Measurements from ENCODE around the gene TUFM.
"Not testable (repeated sequence)": the region's sequence is repeated elsewhere in the genome, so short reads cannot be mapped to it uniquely, and the experiment has no call there.

TUFM gene

GRCh38 chr16:28846080-28846932, at the start of gene TUFM:
Gene TUFM, minus strand, starts transcription at chr16:28846348. Its CDS starts 79 bp downstream, at chr16:28846269.
- DNase-seq, result peak; percentile 99

GRCh38 chr16:28895609-28896008, 49.5 kb upstream of the TUFM start:
- DNase-seq, result no peak

GRCh38 chr16:28893291-28893690, 47.1 kb upstream of the TUFM start:
- no peak for DNase-seq

DNA sequence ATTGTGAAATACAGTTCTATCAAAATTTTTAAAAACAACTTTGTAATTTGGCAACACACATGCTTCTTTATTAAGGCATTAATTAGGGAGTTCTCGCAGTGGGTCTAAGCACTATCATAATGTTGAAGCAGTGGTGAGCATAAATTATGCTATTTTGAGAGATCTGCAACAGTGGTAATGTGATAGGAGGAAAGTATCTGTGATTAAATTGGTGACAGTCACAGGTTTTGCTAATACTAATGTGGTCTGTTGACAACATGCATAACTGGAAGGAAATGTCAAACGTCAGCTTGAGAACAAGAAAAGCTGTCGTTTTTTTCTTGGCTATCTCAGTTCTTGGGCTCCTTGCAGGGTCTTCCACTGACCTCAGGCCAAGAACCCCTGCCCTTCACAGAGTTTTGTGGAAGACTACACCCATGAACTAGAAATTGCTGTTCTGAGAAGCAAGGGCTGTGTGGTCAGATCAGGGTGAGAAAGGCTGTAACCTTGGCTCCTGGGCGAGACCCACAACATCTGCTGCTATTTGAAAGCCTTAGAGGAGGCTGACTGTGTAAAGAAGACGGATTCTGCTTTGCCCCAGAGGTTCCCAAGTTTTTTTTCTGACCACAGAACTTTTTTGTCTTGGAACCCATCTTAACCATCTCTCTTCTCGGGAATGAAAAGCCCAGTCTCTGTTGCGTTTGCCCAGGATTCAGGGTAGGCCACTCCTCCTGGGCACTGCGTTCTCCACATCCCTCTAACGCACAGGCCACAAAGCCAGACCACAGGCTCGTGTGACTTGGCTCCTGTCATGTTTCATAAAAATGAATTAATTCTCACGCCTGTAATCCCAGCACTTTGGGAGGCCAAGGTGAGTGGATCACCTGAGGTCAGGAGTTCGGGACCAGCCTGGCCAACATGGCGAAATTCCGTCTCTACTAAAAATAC, 46.1 kb upstream of the TUFM start:
- DNase-seq, result no peak

DNA sequence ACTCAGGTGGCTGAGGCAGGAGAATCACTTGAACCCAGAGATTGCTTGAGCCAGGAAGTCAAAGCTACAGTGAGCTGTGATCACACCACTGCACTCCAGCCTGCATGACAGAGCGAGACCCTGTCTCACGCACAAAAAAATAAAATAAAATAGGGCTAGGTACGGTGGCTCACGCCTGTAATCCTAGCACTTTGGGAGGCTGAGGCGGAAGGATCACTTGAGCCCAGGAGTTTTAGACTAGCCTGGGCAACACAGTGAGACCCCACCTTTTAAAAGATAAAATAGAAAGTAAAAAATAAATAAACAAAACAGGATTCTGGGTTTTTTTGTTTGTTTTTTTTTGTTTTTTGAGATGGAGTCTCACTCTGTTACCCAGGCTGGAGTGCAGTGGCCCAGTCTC, 44.2 kb upstream of the TUFM start:
- DNase-seq, result not testable (repeated sequence)

- DNase-seq, result no peak
These were observed 40.8 kb upstream of the TUFM start for GRCh38 chr16:28886945-28887344.

DNA sequence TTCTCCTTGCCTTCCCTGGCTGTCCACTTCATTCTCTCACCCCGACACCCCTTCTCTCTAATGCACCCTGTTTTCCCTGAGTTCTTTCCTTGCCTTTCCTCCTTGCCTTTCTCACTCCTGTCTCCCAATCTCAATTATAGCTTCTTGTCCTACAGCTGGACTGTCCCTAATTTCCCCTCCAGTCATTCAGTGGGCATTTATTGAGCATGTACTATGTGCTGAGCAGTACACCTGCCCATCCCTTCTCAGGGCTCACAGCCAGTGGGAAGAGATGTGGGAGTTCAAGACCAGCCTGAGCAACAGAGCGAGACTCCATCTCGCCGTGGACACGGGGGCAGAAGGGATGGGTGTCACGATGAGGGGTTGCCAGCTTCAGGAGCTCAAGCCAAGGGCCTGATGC, 37.9 kb upstream of the TUFM start:
- DNase-seq, result no peak

DNA sequence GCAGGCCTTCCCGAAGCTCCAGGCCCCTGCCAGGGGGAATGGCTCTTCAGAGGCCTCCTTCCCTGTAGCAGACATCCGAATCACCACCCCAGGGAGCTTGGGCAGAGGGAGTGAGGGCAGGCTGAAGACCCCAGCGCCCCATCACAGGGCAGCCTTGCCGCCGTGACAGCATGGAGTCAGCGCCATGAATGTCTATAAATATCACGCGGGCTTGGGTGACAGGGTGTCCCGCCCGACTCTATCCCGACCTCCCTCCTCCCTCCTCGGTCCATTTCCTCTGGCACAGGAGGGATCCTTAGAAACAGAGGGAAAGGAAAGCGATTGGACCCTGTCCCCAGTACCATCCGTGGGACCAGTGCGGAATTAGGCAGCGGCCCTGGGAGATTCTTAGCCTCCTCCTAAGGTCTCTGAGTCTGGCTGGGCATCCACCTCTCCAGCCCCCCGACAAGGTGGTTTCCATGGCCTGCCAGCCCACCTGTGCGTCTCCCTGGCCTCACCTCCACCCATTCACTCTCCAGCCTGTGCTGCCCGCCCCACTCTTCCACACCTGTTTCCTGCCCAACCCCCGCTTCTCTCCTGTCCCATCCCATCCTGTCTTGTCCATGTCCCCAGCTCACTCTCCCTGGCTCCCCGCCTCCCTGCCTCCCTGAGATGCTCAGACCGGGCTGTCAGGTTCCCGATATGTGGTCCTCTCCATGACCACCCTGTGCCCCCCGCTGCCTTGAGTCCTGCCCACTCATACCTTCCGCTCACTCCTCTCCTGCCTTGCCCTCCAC, 37.3 kb upstream of the TUFM start:
- no peak for DNase-seq

DNA sequence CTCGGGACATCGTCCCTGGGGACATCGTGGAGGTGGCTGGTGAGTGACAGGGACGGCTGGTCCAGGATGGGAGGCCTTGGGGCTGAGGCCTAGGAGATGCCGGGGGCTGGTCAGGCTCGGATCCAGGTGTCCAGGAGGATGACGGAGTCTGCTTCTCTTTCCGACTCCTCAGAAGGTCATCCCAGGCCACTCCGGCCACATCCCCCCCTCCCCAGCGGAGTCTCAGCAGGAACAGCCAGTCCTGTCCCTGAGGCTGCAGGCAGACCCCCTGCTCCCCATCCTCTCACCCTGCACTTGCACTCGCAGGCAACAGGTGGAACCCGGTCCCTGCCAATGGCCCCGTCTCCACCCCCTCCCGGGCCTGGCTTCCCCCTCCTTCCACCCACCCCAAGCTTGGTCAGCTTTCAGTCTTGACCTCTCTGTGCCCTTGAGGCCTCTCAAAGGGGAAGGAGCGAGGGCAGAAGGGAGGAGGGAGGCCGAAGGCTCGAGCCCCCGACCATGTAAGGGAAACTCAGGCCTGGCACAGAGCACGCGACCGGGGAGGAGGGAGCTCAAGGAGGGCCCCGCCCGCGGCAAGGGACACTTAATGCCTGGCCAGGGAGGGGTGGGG, 36.5 kb upstream of the TUFM start:
- no peak for DNase-seq

DNA sequence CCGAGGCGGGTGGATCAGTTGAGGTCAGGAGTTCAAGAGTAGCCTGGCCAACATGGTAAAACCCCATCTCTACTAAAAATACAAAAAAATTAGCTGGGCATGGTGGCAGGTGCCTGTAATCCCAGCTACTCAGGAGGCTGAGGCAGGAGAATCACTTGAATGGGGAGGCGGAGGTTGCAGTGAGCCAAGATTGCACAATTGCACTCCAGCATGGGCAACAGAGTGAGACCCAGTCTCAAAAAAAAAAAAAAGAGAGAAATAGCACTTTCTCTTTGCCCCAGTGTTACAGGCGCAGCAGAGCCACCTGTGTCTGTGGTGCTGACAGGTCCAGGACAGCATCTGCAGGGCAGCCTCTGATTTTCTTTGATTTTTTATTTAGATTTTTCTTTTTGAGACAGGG, 35.4 kb upstream of the TUFM start:
- not testable (repeated sequence) for DNase-seq

DNA sequence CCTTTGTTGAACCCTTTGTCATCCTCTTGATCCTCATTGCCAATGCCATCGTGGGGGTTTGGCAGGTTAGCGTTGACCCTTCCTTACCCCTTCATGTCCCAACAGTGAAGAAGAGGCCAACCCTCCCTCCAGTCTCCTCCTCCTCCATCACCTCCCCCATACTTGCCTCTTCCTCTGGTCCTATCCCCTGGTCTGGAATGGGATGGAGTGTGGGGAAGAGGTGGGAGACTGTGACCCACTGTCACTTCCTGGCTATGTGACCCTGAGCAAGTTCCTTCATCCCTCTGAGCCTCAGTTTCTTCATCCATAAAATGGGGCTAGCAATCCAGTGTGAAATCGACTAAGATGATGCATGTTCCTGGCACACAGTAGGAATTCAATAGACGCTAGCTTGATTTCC, 34.8 kb upstream of the TUFM start:
- no peak for DNase-seq

GRCh38 chr16:28880589-28880915, 34.4 kb upstream of the TUFM start:
- no peak for DNase-seq

DNA sequence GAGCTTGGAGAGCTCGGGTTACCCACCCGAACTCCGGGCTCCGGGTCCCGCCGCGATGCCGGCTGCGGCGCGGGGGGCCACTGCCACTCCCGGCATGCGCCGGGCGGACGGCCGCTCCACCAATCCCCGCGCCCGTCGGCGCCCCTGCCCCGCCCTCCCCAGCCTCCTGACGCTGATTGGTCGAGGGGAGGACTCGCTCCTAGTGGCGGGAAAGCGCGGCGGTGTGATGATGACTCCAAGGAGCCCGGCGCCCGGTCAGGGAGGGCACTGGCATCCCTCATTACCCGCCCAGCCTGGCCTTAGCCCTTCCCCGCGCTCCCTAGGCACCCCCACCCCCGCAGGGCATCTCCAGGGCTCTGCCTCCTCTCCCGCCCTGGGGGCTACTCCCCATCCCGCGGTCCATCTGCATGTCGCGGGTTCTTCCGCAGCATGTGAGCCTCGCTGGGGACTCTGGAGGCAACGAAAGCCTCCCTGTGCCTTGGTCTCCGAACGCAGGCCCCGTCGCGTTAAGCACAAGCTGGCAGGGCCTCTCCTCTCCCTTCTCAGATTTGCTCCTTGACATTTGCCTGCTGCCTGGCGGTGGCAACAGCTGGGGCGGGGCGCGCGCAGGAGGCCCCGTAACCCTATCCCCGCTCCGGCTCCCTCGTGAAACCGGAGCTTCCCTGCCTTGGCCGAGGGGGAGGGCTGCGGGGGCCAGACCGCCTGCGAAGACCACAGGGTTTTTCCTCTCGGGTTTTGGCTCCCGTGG, 33.9 kb upstream of the TUFM start:
- DNase-seq, result peak; percentile 95

GRCh38 chr16:28879261-28879840, 33.2 kb upstream of the TUFM start:
- DNase-seq, result no peak

DNA sequence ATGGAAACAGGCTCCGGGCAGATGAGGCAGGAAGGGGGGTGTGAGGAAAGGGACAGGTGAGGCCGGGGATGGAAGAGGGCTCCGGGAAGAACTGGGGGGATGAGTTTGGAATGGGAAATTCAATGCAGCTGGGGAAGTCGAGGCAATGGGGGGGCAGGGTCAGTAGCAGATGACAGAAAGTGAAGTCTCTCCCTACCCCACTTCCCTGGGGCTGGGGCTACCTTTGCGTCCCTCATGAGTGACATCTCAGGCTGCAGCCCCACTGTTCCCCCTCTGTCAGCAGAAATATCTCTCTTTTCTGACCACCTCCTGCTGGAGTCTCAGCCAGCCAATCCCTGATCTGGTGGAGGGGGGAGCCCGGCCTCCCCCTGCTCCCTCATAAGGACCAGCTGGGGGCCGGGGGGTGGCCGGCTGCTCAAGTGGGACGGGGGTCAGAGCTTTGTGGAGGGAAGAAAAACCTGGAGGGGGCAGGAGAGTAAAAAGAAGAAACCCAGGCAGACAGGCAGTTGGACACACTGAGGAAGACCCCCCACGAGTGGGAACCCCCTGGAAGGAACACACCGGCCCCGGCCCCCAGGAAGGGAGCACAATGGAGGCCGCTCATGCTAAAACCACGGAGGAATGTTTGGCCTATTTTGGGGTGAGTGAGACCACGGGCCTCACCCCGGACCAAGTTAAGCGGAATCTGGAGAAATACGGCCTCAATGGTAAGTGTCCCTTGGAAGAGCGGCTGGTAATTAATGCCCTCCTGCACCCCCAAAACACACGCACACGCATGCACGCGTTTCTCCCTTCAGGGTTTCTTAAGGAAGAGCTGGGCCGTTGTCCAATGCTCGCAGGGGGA, 32.2 kb upstream of the TUFM start, which contains the start of gene ATP2A1:
ATP2A1 (plus strand) TSS at position 406 of the 844 bp plus-strand sequence; CDS start at position 590, 184 bp downstream.
- no peak for DNase-seq

DNA sequence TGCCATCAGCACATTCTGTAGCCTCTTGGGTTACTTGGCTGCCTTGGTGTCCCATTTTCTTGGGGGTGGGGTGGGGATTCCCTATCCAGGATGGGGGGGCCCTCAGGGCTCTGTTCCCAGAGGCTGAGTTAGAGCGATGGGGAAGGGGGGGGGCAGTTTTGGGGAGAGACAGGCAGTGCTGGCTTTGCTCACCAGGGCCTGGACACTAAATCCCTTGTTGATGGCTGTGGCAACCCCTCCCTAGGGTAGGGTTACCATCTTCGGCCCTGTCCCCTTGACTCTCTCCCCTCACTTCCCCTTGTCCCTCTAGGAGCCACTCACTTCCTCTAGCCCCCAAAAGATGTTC, 31.5 kb upstream of the TUFM start:
- DNase-seq, result no peak

DNA sequence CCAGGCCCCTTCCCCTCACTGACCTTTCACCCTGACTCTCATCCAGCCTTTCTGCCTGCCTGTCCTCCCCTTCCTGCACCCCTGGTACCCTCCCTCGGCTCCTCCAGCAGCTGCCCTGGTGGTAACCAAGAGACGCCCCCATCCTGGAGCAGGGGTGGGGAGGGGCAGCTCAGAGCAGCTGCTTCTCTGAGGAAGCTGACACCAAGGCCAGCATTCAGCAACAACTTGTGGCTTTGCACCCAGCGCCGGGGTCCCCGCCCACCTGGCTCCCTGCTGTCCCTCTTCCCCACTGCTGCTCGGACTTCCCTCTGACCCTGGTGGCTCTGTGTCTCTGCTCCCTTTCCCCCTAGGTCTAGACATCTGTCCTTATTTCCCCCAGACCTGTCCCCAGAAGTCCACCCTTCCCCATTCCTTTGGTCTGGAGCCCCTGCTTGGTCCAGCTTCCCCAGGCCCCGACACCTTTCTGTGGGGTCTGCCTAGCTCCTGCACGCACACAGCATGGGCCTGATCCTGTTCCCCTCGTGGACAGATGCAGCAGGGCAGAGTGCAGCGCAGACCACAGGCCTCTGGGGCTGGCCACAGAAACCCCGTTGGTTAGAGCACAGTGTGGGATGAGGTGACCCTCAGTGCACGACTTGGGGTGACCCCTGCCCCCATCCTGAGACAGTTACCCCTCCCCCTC, 31.0 kb upstream of the TUFM start:
- no peak for DNase-seq

- DNase-seq, result no peak
These were observed 30.0 kb upstream of the TUFM start for GRCh38 chr16:28876019-28876659.
